ENCODE results near the gene C1S.
"Not testable (repeated sequence)": the region's sequence is repeated elsewhere in the genome, so short reads cannot be mapped to it uniquely, and the experiment has no call there.

The C1S gene

DNA sequence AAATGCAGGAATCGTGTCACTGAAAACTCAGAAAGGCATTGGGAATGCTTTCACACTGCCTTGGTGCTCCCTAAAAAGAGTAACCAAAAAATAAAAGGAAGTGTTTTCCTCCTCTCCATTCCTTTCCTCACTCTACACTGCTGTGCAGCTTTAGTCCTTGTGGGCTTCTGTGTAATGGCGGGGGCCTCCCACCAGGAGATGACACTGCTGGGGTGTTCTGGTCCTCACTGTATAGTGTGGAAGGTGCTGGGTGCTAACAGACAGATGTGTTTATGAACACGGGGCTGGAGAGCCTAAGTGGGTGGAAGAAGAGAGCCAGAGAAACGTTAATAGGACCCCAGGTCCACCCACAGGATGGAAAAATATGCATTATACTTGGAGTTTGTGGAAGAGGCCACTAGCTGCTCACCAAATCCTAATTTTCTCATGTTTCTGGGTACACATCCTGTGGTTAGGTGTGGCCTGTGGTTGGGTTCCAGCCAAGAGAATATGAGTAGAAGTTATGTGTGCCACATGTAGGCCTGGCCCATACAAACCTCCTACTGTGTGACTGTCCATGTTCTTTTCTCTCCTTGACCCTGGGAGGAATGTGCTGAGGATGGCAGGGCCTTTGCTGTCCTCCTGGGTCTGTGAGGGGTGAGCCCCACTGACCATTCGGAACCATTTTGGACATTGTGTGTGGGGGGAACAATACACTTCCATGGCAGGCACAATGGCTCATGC lies 14.0 kb upstream of the C1S start:
- DNase-seq (ENCODE audit: low spot score), result no peak

DNA sequence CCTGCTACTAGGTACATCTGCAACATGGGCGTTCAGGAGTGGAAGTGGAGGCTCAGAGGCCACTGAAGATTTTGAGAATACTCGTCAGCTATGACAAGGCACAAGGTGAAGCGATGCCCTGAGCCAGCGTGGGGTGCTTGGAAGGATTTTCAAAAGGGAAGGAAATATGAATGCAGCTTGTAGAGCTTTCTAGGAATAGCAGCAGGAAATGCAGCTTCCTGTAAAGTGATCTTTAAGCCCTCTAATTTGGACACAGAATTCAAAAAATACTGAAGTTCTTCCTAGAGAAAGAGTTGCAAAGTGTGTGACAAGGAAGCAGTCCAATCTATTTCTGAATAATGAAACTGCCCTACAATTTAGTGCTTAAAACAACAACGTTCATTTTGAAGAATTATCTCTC lies 13.2 kb upstream of the C1S start:
- DNase-seq (ENCODE audit: low spot score), result no peak

DNA sequence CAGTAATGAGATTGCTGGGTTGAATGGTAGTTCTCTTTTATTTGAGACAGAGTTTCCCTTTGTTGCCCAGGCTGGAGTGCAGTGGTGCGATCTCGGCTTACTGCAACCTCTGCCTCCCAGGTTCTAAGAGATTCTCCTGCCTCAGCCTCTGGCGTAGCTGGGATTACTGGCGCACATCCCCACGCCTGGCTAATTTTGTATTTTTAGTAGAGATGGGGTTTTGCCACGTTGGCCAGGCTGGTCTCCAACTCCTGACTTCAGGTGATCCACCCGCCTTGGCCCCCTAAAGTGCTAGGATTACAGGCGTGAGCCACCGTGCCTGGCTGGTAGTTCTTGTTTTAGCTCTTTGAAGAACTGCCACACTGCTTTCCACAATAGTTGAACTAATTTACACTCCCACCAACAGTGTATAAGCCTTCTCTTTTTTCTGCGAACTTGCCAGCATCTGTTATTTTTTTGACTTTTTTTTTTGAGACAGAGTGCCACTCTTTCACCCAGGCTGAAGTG lies 11.0 kb upstream of the C1S start:
- not testable (repeated sequence) for DNase-seq (ENCODE audit: low spot score)

DNA sequence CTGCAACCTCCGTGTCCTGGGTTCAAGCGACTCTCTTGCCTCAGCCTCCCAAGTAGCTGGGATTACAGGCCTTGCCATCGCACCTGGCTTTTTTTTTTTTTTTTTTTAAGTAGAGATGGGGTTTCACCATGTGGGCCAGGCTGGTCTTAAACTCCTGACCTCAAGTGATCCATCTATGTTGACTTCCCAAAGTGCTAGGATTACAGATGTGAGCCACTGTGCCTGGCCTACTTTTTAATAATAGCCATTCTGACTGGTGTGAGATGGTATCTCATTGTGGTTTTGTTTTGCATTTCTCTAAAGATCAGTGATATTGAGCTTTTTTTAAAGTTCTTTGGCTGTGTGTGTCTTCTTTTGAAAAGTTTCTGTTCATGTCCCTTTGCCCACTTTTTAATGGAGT lies 10.5 kb upstream of the C1S start:
- DNase-seq (ENCODE audit: low spot score), result not testable (repeated sequence)

DNA sequence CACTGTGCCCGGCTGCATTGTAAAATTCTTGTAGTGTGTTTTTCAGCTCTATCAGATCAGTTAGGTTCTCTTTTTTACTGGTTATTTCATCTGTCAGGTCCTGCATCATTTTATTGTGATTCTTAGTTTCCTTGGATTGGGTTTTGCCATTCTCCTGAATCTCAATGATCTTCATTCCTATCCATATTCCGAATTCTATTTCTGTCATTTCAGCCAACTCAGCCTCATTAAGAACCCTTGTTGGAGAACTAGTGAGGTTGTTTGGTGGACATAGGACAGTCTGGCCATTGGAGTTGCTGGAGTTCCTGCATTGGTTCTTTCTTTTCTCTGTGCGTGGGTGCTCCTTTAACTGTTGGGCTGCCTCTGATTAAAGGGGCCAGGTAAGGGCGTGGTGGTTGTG lies 5.6 kb upstream of the C1S start:
- no peak for DNase-seq (ENCODE audit: low spot score)

DNA sequence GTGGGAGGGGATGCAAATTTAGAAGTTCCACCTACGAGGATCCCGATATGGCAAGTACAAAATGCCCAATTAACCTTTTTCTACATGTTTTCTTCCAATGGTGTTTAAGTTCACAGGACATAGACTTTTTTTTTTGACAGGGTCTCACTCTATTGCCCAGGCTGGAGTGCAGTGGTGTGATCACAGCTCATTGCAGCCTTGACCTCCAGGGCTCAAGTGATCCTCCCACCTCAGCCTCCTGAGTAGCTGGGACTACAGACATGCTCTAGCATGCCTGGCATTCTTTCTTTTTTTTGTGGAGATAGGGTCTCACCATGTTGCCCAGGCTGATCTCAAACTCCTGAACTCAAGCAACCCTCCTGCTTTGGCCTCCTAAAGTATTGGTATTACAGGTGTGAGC lies 4.8 kb upstream of the C1S start:
- DNase-seq (ENCODE audit: low spot score), result not testable (repeated sequence)

DNA sequence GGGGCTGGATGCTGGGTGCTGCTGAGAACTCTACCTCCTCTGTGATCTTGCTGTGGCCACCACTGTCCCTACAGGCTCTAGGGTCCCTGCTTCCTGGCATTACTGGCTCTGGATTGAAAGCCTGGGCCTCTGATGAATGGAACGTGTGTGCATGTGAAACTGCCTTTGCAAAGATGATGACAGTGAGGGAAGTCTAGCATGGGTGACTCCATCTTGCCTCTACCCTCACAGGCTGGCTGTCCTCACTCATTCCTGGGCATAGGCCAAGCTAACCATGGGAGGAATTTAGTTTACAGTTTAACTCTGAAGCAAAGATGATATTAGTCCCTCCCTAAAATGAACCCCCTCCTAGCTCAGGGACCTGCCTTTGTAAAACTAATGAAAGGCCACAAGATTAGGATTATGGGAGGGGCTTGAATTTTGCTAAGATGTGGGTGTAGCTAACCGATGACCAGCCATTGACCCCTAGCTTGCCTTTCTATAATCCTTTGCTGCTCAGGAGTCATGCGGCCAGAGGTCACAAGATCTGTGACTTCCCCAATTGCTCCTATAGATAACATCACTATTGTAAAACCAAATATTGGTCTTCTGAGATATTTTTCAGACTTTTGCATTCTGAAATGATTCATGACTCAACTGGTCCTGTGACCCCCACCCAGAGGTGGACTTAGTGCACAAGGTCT lies 2.2 kb upstream of the C1S start:
- no peak for DNase-seq (ENCODE audit: low spot score)

DNA sequence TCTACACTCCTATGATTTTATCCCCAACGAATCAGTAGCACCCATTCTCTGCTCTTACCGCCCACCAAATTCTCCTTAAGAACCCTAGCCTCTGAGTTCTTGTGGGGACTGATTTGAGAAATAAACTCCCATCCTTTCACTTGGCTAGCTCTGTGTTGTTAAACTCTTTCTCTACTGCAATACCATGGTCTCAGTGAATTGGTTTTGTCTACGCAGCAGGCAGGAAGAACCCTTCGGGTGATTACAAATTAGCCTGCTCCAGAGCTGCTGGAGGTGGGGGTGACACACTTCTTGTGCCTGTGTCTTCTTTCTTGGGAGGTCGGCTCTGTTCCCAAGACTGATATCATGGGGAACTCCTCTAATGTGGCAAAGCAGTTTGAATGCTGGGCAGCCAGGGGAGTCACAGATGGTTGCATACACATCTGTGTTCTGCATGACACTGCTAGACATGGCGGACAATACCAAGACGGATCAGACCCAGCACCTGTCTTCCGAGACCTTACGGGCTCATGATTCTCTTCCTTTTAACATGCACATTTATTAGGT lies 1.6 kb upstream of the C1S start:
- no peak for DNase-seq (ENCODE audit: low spot score)

DNA sequence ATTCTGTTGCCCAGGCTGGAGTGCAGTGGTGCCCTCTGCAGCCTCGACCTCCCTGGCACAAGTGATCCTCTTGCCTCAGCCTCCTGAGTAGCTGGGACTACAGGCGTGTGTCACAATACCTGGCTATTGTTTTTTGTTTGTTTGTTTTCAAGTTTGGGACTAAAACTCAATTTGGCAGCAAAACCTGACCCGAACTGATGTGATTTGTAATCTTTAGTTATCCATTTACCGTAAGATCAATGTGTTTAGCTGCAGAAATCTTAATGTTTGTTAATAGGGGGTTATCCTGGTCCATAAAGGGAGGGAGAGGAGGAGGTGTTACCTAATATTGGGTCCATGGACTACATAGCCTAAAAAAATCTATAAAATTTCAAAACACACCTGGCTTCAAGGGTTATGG lies 738 bp upstream of the C1S start:
- no peak for DNase-seq (ENCODE audit: low spot score)

DNA sequence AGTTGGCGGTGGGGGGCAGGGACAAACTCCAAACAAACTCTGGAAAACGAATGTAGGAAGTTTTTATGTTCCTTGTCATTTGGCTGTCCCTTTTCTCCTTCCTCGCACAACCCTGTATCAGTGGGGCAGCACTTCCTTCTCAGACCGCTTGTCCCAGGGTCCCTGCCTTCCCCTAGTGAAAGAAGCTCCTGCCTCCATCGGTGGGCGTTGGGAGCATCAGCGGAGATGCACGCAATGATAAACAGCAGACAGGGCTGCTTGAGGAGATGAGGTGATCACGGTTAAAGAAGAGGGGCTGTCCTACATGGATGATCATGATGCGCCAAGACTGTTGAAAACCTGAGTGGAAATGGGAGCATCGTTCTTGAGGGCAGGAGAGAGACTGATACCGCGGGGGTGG lies 620 bp downstream of the C1S start:
- peak; percentile 33 for DNase-seq (ENCODE audit: low spot score)

DNA sequence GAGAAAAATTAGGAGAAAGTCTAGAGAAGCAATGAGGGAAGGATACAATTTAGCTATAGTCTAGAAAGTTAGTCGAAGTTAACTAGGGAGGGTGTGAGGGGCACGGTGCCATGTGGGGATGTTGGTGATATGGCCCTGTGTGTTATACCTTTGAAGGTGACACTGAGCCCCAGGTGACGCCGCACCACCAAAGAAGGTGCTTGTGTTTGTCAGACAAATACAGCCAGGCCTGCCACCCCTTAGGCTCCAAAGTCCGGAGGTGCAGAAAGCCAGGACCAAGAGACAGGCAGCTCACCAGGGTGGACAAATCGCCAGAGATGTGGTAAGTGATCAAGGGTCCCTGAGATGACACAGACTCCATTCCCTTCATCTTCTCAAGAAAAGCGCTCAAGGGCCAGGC lies 1.1 kb downstream of the C1S start:
- no peak for DNase-seq (ENCODE audit: low spot score)

DNA sequence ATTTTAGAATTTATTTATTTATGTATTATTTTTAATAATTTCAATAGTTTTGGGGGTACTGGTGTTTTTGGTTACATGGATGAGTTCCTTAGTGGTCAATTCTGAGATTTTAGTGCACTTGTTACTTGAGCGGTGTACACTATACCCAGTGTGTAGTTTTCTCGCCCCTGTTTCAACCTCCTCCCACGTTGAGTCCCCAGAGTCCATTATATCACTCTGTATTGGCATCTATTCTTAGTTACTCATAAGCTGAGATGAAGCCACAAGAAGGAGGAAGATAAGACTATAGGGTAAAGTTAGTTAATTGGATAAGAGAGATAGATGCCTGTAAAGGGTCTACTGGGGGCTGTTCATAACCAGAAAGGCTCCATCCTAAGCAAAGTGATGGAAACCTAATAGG lies 4.0 kb downstream of the C1S start:
- no peak for DNase-seq (ENCODE audit: low spot score)

DNA sequence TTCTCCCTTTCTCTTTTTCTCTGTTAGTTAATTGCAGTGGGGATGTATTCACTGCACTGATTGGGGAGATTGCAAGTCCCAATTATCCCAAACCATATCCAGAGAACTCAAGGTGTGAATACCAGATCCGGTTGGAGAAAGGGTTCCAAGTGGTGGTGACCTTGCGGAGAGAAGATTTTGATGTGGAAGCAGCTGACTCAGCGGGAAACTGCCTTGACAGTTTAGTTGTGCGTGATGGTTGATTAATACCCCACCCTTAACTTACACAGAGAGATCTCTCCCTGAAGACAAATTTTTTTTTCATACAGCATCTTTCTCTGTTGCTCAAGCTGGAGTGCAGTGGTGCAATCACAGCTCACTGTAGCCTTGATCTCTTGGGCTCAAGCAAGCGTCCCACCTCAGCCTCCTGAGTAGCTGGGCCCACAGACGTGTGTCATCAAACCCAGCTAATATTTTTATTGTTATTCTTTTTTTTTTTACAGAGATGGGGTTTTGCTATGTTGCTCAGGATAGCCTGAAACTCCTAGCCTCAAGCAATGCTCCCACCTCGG lies 4.6 kb downstream of the C1S start:
- DNase-seq (ENCODE audit: low spot score), result no peak

DNA sequence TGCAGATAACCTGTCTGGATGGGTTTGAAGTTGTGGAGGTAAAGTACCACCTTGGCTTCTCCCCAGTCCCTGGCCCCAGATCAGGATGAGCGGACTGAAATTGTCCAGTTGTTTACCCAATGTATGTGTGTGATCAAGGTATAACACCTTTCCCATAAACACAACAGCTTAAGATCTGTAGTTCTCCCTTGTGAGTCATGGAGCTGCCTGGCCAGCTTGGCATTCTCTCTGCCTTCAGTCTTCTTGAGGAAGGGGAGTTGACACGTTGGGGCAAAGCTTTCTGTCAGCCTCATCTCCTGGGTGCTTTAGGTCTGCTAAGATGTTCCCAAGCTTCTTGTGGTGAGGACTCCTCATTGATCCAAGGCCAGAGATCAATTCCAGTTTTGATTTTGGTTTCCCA lies 6.1 kb downstream of the C1S start:
- no peak for DNase-seq (ENCODE audit: low spot score)

DNA sequence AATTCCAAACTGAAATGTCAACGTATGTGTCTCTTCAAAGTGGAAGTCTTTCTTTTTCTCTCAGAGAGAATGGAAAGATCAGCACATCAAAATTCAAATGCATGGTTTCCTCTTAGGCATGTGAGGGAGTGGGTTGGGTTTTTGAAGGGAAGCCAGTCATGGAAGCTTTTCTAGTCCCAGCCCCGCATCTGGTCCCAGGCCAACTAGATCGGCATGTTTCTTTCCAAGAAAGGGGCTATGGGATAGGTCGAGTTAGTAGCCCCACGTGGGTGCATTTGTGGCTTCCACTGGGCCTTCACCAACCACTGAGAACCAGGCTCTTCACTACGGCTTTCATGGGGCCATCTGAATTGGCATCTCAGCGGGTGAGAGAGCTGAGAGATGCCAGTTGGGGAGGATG lies 6.6 kb downstream of the C1S start:
- DNase-seq (ENCODE audit: low spot score), result no peak

DNA sequence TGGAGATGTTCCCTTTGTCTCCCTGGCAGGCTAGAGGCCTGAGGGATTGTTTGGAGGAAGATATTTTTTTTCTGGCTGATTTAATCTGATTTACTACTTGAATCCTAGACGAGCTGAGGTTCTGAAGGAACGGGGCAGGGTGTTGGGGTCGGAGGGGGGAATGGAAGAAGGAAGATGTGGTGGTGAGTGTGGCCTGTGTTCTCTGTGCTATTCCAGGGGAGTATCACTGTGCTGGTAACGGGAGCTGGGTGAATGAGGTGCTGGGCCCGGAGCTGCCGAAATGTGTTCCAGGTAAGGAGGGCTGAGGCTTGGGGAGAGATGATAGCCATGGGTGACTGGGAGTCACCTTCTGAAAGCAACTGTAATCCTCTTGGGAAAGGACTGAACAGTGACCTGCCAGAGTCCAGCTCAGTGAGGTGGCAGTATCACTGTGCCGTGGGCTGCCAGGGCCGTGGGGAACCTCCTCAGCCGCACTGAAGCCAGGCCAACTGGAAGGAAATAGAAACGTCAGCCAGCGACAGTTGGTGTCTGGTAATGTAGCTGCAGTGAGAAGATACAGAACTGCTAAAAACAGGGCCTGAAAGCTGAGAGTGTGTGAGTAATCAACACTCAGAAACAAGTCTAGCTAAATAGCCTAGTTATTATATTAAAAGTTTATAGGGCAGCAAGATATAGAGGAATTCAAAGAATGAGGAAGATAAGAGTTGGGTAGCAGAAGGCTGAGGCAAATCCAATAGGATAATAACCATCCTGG lies 7.9 kb downstream of the C1S start:
- DNase-seq (ENCODE audit: low spot score), result no peak

DNA sequence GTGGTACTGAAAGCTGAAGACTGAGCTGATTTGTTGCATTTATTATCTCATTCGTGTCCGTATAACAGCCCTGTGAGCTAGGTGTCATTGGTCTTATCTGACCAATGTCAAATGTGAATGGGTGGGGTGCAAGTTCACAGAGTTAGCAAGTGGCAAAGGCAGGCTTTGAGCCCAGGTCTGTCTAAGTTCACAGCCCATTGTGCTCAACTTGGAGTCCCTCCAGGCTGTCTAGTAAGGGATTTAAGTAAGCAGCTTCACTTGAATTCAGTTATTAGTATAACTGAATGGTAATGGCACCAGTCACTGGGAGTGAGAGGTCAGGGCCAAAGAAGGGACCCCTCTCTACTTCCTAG lies 8.5 kb downstream of the C1S start:
- DNase-seq (ENCODE audit: low spot score), result no peak

DNA sequence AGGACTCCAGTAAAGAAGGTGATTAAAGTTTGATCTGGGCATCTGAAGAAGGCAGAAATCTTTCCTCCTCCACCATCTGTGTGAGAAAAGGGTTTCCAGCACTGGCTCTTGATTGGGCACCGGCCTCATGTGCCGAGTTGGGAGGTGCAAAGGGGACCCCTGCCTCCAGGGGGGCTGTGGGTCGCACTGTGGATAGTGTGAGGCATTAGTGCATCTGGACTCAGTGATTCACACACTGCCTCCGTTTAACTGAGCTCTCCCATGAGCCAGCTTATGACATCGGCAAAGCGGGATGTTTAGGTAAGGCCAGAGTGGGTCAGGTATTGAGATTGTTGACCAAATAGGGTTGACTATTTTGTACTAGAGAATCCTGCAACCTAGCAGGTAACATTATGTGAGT lies 8.9 kb downstream of the C1S start:
- DNase-seq (ENCODE audit: low spot score), result no peak

DNA sequence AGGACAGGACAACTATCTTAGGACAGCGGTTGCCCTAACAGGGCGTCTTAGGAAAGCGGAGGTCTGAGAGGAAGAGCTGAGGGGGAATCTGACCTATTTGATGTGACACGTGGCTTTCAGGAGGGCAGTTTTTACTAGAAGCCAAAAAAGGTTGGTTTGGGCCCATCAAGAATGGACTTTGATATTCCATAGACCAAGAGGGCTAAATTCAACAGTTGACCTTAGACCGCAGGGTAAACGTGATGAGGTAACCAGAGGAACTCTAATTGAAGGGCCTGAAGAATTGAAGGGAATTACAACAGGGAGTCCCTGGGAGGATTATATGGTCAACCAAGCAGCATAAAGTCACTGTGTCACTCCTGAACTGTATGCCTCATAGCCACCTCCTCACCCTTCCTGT lies 11.5 kb downstream of the C1S start:
- DNase-seq (ENCODE audit: low spot score), result no peak

DNA sequence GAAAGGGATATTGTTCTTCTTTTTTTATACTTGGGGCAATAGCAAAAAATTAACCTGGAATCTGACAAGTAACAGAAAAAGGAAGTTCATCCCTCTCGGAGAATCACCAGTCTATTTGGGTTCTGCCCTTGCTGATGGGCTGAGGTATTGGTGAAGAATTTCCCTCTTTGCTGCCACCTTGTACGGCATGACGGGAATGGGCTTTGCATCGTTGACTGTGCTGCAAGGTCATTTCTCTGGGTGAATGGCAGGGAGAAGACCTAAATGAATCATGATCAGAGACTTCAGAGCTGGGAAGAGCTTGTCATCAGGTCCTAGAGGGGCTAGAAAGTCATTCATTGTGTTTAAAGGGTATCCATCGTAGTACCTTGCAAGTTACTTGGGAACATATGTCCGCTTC lies 12.0 kb downstream of the C1S start:
- no peak for DNase-seq (ENCODE audit: low spot score)

DNA sequence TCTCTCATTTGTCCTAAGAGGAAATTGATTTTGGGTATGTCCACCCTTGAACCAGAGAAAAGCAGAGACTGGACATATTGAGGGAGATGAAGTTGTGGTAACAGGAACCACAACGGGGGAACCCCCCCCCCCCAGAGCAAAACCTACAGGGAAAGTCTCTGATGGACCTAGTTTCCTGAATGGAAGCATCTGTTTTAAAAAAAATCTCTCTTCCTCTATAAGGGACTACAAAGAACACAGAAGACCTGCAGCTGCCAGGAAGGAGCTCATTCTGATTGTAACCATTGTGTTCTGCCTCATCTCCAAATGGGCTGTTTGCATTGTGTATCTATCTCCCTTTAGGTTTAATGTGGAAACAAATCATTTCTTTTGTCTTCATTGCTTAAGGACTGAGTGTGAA lies 13.4 kb downstream of the C1S start:
- no peak for DNase-seq (ENCODE audit: low spot score)

DNA sequence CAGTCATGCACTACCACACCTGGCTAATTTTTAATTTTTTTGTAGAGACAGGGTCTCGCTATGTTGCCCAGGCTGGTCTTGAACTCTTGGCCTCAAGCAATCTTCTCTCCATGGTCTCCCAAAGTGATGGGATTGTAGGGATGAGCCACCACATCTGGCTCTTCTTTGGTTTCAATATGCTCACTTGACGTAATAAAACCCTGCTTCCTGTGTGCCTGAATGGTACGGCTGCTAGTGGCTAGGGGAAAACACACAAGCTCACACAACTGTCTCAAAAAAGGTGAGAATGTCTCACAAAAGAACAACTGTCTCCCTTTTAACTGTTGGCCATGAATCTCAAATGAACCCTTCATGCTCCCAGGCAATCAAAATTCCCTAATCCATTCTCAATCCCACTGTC lies 15.0 kb downstream of the C1S start:
- DNase-seq (ENCODE audit: low spot score), result no peak

DNA sequence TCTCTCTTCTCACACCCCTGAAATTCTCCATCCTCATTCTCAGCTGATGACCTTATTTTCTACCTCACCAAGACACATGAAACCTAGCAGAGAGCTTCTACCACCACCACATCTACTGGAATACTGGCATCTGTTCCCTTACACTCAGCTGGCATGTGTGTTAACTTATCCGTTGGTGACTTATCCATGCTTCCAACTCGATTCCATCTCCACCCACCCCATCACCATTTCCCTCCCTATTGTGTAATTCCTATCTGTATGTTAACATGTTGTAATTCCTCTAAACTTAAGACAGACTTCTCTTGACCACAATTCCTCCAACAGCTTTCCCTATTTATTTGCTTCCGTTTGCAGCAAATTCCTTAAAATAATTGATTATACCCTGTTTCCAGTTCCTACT lies 15.4 kb downstream of the C1S start:
- DNase-seq (ENCODE audit: low spot score), result peak; percentile 64
